A204.1 (cell line): ENCODE results near the gene MVB12B.
A peak's percentile ranks its signal among the peaks of the same experiment; 100 is the strongest.
"Not testable (repeated sequence)": the region's sequence is repeated elsewhere in the genome, so short reads cannot be mapped to it uniquely, and the experiment has no call there.

Source experiments
- FAIRE-seq: peaks from 2 replicates; lab custom pipeline; 2012; peaks lifted over from hg19 to GRCh38; lab: Jason Lieb, UNC

Gene MVB12B

DNA sequence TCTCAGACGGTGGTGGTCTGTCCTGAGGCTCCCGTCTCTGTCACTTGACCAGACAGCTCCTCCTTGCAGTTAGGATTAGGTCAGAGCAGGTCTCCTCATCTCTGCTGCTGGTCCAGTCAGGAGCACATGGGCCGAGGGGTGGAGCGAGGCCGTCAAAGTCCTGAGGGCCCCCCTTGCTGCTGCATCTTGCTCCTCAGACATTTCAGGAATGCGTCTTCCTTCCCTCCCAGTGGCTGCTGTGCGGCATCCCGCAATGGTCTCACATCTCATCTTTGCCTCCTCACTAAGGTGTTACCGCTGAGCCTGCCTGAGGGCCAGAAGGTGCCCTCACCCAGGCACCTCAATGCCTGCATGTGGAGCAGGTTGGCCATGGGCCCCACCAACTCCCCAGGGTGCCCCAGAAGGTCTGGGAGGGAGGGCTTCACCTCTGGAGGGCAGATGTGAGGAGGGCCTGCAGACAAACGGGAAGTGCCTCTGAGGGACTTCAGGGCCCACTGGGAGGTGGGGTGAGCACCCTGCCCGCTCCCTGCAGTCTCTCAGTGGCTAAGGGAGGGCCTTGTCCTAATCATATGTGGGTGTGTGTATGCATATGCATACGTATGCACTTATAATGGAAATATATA, 149.4 kb downstream of the MVB12B start:
- no peak for FAIRE-seq

DNA sequence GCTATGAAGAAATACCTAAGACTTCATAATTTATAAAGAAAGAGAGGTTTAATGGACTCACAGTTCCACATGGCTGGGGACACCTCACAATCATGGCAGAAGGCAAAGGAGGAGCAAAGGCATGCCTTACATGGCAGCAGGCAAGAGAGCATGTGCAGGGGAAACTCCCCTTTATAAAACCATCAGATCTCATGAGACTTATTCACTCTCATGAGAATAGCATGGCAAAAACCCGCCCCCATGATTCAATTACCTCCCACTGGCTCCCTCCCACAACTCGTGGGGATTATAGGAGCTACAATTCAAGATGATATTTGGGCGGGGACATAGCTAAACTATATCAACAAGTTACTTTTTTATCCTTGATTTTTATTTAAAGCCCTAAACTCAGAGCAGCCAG, 150.8 kb downstream of the MVB12B start:
- FAIRE-seq = not testable (repeated sequence)

GRCh38 chr9:126478216-126478981, 151.8 kb downstream of the MVB12B start:
- no peak for FAIRE-seq

DNA sequence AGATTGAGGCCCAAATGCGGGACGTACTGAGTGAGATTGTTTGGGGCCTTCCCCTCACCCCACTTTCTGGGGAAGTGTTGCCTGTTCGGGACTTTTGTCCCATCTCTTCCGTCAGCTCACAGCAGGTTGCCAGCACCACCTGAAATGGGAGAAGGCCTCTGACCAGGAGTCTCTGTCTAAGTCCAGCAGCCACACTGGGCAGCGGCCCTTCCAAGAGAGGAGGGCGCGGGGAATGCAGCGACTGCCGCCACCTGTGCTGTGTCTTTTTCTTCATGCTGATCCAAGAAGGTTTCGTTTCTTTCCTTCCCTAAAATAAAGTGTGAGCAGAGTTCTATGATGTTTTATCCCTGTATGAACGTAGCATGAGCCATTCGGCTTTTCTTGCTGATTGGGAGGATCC, 152.9 kb downstream of the MVB12B start:
- FAIRE-seq = no peak

DNA sequence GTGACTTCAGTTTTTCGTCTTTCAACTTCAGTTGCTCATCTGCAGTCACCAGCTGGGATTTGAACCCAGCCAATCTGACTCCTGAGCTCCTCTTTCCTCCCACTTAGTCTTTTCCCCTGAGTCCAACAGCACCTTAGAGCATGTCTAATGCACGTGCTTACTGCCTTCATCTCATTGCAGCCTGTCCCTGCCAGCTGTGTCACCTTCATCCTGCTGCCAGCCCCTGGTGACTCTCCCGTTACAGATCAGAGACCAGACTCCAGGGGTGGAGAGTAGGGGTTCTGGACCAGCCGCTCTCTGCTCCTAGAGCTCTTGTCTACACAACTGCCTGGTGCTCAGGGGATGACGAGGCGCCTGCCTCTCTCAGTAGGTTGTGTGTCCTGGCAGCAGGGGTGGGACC, 154.2 kb downstream of the MVB12B start:
- no peak for FAIRE-seq

- FAIRE-seq = no peak
Observed at GRCh38 chr9:126481862-126482261, 155.2 kb downstream of the MVB12B start.

- no peak for FAIRE-seq
Observed at GRCh38 chr9:126482361-126483044, 155.9 kb downstream of the MVB12B start.

DNA sequence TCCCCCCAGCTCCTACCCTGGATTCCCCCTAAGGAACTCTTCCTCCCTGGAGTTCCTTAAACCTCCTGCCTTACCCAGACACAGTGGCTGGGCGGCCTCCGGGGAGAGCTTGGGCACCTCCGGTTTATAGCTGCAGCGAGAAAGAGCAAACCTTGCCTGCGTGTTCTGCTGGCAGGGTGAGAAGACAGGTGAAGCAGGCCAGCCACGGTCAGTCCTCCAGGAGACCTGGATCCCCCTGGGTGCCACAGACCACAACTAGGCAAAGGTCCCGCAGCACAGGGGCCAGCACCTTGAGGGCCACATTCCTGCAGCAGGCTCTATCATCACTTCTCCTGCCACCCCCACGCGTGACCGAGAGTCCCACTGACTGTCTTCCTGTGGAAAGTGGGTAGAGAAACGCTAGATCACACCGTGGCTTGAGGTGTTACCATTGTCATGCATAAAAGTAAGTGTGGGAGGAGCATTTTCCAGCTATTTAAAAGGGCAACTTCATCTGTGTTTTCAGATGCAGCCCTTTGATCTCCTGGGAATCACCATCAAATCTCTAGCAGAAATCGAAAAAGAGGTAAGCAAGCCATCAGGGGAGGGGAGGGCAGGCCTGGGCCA, 156.9 kb downstream of the MVB12B start:
- FAIRE-seq = no peak

DNA sequence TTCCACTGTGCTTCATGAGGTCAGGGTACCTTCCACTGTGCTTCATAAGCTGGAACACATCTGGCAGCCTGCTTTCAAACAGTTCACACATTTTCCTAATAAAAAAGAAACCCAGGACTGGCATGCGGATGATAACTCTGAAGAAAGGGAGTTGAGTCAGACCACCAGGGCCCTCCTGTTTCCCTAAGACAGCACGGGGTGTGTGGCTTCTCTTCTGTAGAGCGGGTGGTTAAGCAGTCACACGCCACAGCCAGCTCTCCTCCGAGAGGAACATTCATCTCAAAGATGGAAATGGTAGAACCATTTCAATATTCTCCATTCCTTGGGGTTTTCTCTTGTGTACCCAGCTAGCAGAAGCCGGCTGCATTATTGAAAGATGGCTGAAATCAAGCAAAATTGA, 159.0 kb downstream of the MVB12B start:
- no peak for FAIRE-seq

- FAIRE-seq = no peak
Observed at GRCh38 chr9:126486276-126486675, 159.6 kb downstream of the MVB12B start.

DNA sequence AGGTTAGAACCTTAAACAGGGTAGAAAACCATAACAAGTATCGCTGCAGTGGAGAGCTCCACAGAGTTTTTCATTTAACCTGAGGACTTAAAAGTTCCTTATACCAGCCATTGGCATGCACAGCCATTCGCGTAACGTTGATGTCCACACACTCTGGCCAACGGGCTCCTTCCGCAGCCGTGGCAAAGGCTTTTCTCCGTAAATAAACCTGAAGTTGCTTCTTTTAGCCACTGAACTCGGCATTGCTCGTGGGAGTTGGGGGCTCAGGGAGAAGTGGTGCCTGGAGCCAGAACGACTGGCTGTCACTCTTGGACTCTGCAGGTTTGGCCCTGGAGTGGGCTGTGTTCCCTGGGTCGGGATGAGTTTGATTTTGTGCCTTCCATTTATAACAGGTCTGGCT, 161.2 kb downstream of the MVB12B start:
- FAIRE-seq = no peak

GRCh38 chr9:126488310-126488709, 161.7 kb downstream of the MVB12B start:
- no peak for FAIRE-seq

DNA sequence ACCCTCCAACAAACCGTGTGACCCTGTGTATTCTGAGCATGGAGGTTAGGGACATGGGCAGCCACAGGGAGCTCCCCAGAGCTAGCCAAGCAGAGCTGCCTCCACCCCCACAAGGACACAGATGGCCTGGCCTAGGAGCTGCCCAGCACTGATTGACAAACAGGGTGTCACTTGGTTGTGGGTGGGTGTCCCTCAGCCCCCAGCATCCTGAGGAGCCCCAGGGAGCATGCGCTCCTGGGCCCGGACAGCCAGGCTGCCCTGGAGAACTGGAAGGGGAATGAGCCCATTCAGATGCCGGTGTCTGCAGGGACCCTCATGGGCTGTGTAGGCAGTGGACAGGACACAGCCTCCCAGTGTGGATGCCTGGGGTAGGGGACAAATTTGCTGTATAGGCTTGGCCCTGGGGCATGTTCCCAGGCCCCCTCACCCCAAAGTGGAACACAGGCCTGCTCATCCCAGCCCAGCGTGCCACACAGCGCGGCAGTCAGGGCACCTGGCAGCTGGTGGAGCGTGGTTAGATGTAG, 162.3 kb downstream of the MVB12B start:
- FAIRE-seq = no peak

GRCh38 chr9:126489581-126490213, 163.1 kb downstream of the MVB12B start:
- no peak for FAIRE-seq

DNA sequence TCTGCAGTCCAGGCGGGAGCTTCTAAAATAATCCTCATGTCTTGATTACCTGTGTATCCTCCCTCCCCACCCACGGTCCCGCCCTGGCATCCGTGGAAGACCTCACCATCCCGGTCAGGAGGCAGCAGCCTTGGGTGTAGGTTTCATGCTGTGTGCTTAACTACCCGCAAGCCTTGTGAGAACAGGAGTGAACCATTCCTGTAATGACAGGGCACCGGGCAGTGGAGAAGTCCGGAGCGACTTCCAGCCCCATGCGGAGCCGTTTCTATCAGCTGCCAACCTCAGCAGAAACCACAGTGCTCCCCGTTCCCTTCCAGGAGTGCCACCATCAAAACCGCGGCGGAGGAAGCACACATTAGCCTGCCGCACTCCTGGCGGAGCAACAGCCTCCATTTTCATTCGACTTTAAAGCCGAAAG, 163.6 kb downstream of the MVB12B start:
- no peak for FAIRE-seq

DNA sequence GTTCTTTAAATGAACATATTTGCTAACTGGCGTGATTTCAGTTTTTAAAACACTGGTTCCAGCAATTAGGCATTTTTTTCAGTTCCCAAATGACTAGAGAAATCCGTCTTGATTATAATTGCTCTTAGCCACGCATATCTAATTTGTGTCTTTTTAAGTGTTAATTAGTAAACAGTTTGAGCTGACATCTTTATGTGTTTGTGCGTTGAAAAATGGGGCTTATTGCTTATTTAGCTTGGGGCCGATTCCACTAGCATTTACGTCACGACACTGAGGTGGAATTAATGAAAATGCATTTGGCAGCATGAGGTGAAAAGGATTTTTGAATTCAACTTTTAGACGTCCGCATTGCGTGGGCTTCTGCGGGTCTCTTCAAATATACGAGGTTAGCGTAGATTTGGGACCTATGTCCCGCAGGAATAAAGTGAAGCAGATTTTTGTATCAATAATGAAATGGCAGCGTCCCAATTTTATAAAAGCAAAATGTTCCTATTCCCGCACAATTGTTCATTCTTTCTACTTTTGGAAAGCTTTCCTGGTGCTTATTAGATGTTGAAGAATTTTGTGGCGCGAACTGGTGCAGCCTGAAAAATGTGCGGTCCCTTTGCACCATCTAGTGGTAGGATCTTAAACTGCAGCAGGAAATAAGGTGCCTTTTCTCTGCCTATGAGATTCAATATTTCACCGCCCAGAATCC, 164.4 kb downstream of the MVB12B start:
- peak; percentile 97 for FAIRE-seq

- FAIRE-seq = no peak
Observed at GRCh38 chr9:126491568-126491879, 164.9 kb downstream of the MVB12B start.

DNA sequence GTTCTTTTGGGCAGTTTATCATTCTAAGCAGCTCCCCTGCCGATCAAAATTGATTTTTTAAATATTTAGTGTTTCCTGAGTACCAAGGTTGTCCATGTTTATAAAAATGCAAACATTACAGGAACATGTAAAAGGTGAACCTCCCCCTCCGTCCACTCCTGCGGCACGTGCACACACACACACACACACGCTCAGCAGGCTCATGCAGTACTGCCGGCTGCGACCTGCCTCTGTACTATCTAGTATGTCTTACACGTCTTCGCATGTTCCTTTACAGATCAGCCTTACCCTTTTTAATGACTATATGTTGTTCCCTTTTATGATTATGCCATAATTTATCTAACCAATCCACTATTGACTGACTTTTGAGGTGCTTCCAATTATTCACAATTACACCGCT, 165.3 kb downstream of the MVB12B start:
- no peak for FAIRE-seq

- no peak for FAIRE-seq
Observed at GRCh38 chr9:126494264-126494663, 167.6 kb downstream of the MVB12B start.

DNA sequence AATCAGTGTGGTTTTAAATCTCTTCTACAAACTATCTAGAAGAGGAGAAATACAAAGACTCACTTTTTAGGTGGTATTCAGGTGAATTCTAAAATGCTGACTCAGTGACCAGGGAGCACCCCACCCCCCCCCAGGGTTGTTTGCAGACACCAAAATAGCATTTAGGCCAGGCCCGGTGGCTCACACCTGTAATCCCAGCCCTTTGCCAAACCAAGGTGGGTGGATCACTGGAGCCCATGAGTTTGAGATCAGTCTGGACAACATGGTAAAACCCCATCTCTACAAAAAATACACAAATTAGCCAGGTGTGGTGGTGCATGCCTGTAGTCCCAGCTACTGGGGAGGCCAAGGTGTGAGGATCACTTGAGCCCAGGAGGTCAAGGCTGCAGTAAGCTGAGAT, 168.1 kb downstream of the MVB12B start:
- no peak for FAIRE-seq

DNA sequence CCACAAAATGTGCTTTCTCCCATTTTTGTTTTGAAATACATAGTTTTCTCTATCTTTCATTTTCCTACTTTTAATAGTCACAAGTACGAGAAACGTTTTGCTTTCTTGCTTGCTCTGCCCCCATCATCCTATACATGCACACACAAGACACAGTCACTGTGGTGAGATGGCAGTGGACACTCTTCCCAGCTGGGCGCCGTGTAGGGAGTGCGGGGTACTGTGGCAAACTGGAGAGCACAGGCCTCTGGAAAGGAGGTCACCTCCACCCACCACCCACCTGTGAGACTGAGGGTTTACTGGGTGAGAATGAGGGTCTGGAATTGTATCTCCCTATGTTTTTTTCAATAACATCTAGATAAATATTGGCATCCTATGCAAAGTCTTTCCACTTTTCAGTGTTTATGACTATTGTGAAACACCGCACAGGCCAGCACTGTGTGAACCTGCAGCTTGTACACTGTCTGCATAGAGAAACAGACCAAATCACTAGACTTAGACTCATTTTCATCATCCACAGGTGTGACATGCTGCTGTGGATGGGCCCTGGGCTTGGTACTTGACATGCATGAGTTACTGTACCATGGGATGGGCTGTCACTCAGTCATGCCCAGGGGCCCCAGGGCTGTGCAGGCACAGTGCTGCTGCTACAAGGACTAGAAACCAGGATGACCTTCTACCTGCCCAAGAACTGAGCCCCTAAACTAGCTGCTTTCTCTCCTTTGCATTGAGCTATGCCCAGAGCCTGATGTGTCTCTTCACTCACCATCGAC, 169.0 kb downstream of the MVB12B start:
- FAIRE-seq = no peak
